Stimulated activated CD8-positive, alpha-beta memory T cell treated with anti-CD3 and anti-CD28 coated beads, Interleukin-12 subunit alpha, Interleukin-12 subunit beta, amount 100 ng/mL, for 4 hours (primary cell): ENCODE data around the gene CFAP58.

ENCODE experiments used
- DNase-seq: peaks from one replicate; pipeline ENCODE4 v3.0.0-alpha.2; 2020; ENCODE audit warnings: low read depth

CFAP58 gene

GRCh38 chr10:104323085-104323484 is 30.5 kb upstream of the CFAP58 start:
- no peak for DNase-seq

- no peak for DNase-seq
Observed at GRCh38 chr10:104323760-104324201, 29.9 kb upstream of the CFAP58 start.

- DNase-seq, result no peak
Observed at GRCh38 chr10:104324221-104324686, 29.4 kb upstream of the CFAP58 start.

- no peak for DNase-seq
Observed at GRCh38 chr10:104324931-104325330, 28.7 kb upstream of the CFAP58 start.

GRCh38 chr10:104325436-104326435 is 27.9 kb upstream of the CFAP58 start:
- no peak for DNase-seq

GRCh38 chr10:104326991-104327610 is 26.5 kb upstream of the CFAP58 start:
- DNase-seq, result no peak

- no peak for DNase-seq
Observed at GRCh38 chr10:104327745-104328645, 25.6 kb upstream of the CFAP58 start.

- DNase-seq, result no peak
Observed at GRCh38 chr10:104328646-104328895, 25.1 kb upstream of the CFAP58 start.

- peak; percentile 71 for DNase-seq
Observed at GRCh38 chr10:104328896-104329710, 24.5 kb upstream of the CFAP58 start.

- no peak for DNase-seq
Observed at GRCh38 chr10:104329735-104330134, 23.9 kb upstream of the CFAP58 start.

GRCh38 chr10:104330168-104331110 is 23.2 kb upstream of the CFAP58 start:
- DNase-seq, result no peak

- no peak for DNase-seq
Observed at GRCh38 chr10:104331208-104331838, 22.3 kb upstream of the CFAP58 start.

- DNase-seq, result no peak
Observed at GRCh38 chr10:104332243-104333031, 21.2 kb upstream of the CFAP58 start.

GRCh38 chr10:104333032-104333727 is 20.5 kb upstream of the CFAP58 start:
- peak; percentile 64 for DNase-seq

GRCh38 chr10:104333728-104334373 is 19.8 kb upstream of the CFAP58 start:
- no peak for DNase-seq

- no peak for DNase-seq
Observed at GRCh38 chr10:104334561-104334960, 19.1 kb upstream of the CFAP58 start.

- no peak for DNase-seq
Observed at GRCh38 chr10:104334965-104335650, 18.5 kb upstream of the CFAP58 start.
